ENCODE data around the gene MTARC2. TPM values are rescaled to one million over a fixed set of nuclear protein-coding genes. Genes with fewer than 3 reads are reported as not detected.

The MTARC2 gene
- total RNA-seq, 1 donor from 2014 or later = 8.9 TPM

DNA sequence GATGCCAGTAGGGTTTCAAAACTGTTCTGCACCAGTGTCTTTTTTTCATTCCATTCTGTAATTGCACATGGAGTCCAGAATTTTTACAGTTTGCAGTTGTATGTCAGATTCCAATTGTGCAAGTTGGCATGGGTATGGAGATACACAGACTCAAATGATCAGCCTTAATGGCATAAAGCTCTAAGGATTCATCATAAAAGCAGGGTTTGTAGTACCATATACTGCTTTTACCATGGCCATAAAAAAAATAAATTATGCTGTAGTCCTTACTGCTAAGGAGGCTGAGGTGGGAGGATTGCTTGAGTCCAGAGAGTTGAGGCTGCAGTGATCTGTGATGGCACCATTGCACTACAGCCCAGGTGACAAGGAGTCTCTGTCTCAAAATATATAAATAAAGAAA is 48.9 kb downstream of the MTARC2 start:
- intact Hi-C loops (cut with micrococcal nuclease) = no loop called here
- ChIA-PET CTCF (no interaction called here), POLR2A (interaction anchor here (0.6 kb wide), 1 partner anchor 1384 kb away, joined by 3 read pairs; no protein-coding TSS in a partner anchor)
- Mint-ChIP-seq H3K27ac (no peak overlapping the region), H3K36me3 (ENCODE audit: low read depth) (no peaks in the 10 kb centered on the region), H3K4me1 (no peaks in the 10 kb centered on the region), H3K4me3 (no peak overlapping the region), H3K27me3 (no peaks in the 10 kb centered on the region), H3K9me3 (no peaks in the 10 kb centered on the region)
- TF ChIP-seq, protein P1, sequence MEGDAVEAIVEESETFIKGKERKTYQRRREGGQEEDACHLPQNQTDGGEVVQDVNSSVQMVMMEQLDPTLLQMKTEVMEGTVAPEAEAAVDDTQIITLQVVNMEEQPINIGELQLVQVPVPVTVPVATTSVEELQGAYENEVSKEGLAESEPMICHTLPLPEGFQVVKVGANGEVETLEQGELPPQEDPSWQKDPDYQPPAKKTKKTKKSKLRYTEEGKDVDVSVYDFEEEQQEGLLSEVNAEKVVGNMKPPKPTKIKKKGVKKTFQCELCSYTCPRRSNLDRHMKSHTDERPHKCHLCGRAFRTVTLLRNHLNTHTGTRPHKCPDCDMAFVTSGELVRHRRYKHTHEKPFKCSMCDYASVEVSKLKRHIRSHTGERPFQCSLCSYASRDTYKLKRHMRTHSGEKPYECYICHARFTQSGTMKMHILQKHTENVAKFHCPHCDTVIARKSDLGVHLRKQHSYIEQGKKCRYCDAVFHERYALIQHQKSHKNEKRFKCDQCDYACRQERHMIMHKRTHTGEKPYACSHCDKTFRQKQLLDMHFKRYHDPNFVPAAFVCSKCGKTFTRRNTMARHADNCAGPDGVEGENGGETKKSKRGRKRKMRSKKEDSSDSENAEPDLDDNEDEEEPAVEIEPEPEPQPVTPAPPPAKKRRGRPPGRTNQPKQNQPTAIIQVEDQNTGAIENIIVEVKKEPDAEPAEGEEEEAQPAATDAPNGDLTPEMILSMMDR (IDR thresholded peaks at IDR 0.05) = no peak
- ATAC-seq (ENCODE audit: low read depth) = no peak
- DNase-seq = no peak

DNA sequence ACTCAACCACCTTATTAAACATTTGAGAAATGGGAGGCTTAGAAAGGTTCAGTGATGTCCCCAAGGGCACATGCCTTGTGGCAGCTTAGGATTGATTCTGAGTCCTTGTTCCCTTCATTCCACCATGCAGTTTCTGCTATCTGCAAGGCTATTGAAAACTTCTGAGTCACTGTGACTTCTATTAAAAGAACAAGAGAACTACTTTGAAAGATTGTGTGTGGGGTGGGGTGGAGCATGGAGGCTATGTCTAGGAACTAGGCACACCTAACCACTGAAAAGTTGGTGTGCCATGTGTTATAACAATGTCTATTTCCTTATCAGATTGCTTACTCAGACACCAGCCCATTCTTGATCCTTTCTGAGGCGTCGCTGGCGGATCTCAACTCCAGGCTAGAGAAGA is 49.4 kb downstream of the MTARC2 start:
- TF ChIP-seq, protein P1 (IDR thresholded peaks at IDR 0.05) = no peak

DNA sequence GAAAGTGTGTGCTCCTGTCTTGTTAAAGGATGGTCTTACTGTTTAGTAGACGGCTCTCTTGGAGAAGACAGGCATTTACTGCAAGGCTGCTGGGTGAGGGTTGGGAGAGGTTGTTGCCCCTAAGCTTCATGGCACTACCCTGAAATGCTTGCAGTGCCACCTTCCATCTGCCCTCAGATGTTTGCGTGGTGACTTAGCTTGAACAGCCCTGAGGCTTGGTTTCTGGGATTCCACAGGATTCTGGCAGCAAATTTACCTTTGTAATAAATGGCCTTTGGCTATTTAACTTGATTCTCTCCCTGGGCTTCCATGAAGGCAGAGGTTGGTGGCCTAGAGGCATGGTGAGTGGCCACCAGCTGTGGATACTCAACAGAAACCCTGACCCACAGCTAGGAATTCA is 50.2 kb downstream of the MTARC2 start:
- DNase-seq = no peak
- Mint-ChIP-seq H3K27ac (no peak overlapping the region), H3K36me3 (ENCODE audit: low read depth) (no peaks in the 10 kb centered on the region), H3K4me1 (no peaks in the 10 kb centered on the region), H3K27me3 (no peaks in the 10 kb centered on the region), H3K4me3 (no peak overlapping the region), H3K9me3 (no peaks in the 10 kb centered on the region)
- ChIA-PET CTCF (no interaction called here), POLR2A (no interaction called here)
- TF ChIP-seq, protein P1 (IDR thresholded peaks at IDR 0.05) = no peak
- ATAC-seq (ENCODE audit: low read depth) = no peak
- intact Hi-C loops (cut with micrococcal nuclease) = no loop called here

More for the DNA sequence above, 49.4 kb downstream of the MTARC2 start:
- Mint-ChIP-seq H3K36me3 (ENCODE audit: low read depth) (no peaks in the 10 kb centered on the region), H3K4me1 (no peaks in the 10 kb centered on the region), H3K27me3 (no peaks in the 10 kb centered on the region), H3K27ac (no peak overlapping the region), H3K4me3 (no peak overlapping the region), H3K9me3 (no peaks in the 10 kb centered on the region)
- DNase-seq (no peak), ATAC-seq (ENCODE audit: low read depth) (no peak)
- CTCF ChIA-PET = no interaction called here
- POLR2A ChIA-PET = no interaction called here
- intact Hi-C loops (cut with micrococcal nuclease) = no loop called here

DNA sequence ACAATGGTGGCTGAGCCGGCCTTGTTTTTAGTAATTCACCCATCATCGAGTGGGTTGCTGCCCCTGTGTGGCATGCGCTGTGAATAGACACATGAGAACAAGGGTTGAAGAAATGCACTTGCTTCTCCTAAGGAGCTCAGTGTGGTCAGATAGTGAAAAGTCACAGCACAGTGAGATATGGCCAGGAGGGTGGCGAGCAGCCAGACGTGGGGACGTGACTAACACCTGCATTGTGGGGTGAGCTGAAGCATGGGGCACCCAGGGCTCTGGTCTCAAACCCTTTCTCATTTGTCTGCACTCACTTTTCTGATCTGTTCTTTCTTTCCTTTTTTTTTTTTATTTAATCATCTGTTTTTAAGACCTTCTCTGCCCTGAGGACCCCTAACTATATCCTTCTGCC is 52.1 kb downstream of the MTARC2 start:
- POLR2A ChIA-PET = no interaction called here
- no peaks in the 10 kb centered on the region for H3K36me3 Mint-ChIP-seq (ENCODE audit: low read depth)
- H3K27me3 Mint-ChIP-seq = no peaks in the 10 kb centered on the region
- no peak overlapping the region for H3K27ac Mint-ChIP-seq
- H3K9me3 Mint-ChIP-seq = no peaks in the 10 kb centered on the region
- intact Hi-C loops (cut with micrococcal nuclease) = no loop called here
- CTCF ChIA-PET = interaction anchor here (1.0 to 1.8 kb wide), 2 partner anchors 10 to 25 kb away, joined by 3 to 5 read pairs; no protein-coding TSS in a partner anchor
- no peak overlapping the region for H3K4me3 Mint-ChIP-seq
- H3K4me1 Mint-ChIP-seq = no peaks in the 10 kb centered on the region
- ATAC-seq (ENCODE audit: low read depth) = no peak
- DNase-seq = no peak
- TF ChIP-seq, protein P1 (IDR thresholded peaks at IDR 0.05) = no peak

DNA sequence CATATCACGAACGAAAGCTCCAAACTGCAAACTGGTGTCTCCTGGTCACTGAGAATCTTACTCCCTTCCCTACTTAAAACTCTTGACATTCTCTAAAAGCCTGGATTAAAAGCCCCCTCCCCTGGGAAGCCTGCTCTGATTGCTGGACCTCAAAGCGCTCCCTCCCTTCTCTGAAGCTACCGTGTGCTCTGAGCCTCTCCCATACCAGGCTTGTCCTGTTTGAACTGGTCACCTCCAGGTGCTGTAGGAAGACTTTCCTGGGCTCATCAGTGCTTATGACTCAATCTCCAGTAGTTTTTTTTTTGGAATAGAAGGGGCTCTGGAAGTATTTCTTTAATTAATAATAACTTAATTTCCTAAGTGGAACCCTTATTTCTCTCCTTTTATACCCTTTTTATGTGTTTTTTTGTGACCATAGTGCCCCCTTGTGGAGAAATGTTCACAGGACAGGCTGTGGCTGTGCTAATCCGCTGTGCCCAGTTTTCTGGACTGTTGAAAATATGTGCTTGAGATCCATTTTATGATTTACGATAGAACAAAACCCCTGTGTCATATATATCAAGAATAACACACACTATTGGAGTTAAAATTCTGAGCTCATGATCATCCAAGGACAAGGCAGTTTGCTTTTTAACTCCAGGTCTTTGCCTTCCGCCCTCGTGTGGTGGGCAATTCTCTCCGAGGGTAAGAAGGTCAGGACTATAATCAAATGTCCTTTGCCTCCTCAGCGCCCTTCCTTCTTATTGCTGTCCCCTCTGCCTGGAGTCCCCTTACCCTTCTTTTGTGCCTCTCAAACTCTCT is 55.5 kb downstream of the MTARC2 start:
- TF ChIP-seq, protein P1 (IDR thresholded peaks at IDR 0.05) = no peak
- DNase-seq (no peak), ATAC-seq (ENCODE audit: low read depth) (peak; percentile 40)
- H3K27me3 Mint-ChIP-seq = no peaks in the 10 kb centered on the region
- POLR2A ChIA-PET = no interaction called here
- CTCF ChIA-PET = interaction anchor here (1.1 to 1.3 kb wide), 2 partner anchors 27 to 34 kb away, joined by 3 read pairs; no protein-coding TSS in a partner anchor
- H3K36me3 Mint-ChIP-seq (ENCODE audit: low read depth) = no peaks in the 10 kb centered on the region
- no peaks in the 10 kb centered on the region for H3K9me3 Mint-ChIP-seq
- no peak overlapping the region for H3K27ac Mint-ChIP-seq
- H3K4me1 Mint-ChIP-seq = no peaks in the 10 kb centered on the region
- intact Hi-C loops (cut with micrococcal nuclease) = loop anchor here (1.0 kb wide), 1 partner anchor 507 kb away; no protein-coding TSS in a partner anchor
- H3K4me3 Mint-ChIP-seq = no peak overlapping the region
